Prostate gland (tissue), 2 donors: Measurements from ENCODE around the gene MAP7D2.

ENCODE experiments used
- POLR2A ChIP-seq: fragments of 450-650 bp; IDR thresholded peaks from one replicate; pipeline ENCODE4 v1.6.1; 2016; ENCODE audit warnings: antibody characterized with exemption, mild to moderate bottlenecking
- TF ChIP-seq, protein P1 (sequence below), 4 experiments: fragments of 200-600 bp in 2 of 4; fragments of 450-650 bp in 2 of 4; sonication (generic) in 2 of 4; IDR thresholded peaks; 1 replicate in 3 of 4; 2 replicates in 1 of 4; pipeline ENCODE4 v1.5.1; 2016 to 2019; ENCODE audit warnings: antibody characterized with exemption in 4 of 4, mild to moderate bottlenecking in 2 of 4, moderate library complexity in 2 of 4

GRCh38 chrX:19956923-19957322 lies 159.8 kb downstream of the MAP7D2 start:
- TF ChIP-seq, protein P1, sequence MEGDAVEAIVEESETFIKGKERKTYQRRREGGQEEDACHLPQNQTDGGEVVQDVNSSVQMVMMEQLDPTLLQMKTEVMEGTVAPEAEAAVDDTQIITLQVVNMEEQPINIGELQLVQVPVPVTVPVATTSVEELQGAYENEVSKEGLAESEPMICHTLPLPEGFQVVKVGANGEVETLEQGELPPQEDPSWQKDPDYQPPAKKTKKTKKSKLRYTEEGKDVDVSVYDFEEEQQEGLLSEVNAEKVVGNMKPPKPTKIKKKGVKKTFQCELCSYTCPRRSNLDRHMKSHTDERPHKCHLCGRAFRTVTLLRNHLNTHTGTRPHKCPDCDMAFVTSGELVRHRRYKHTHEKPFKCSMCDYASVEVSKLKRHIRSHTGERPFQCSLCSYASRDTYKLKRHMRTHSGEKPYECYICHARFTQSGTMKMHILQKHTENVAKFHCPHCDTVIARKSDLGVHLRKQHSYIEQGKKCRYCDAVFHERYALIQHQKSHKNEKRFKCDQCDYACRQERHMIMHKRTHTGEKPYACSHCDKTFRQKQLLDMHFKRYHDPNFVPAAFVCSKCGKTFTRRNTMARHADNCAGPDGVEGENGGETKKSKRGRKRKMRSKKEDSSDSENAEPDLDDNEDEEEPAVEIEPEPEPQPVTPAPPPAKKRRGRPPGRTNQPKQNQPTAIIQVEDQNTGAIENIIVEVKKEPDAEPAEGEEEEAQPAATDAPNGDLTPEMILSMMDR (IDR thresholded peaks at IDR 0.05): no peak
- no peak for TF ChIP-seq POLR2A
